K562 (cell line): ENCODE results near the gene ZDHHC14. TPM values are rescaled to one million over a fixed set of nuclear protein-coding genes. Genes with fewer than 3 reads are reported as not detected.

Source experiments
- ATAC-seq: fragments of 200-7000 bp; cut with Tn5 transposase; 3 replicates; pipeline ENCODE4 v1.9.1; 2020; ENCODE audit warnings: moderate library complexity
- BruUV-seq: library from RNA; stranded (reverse); fragments of 400-500 nt; replicated peaks from 2 replicates; lab custom pipeline; 2021; lab: Mats Ljungman, UMichigan
- CTCF ChIA-PET: fragments of 300-600 bp; formaldehyde crosslinking; extraction: SDS; loops from one replicate; lab custom pipeline; 2021; ENCODE audit warnings: low intra/inter-chr PET ratio; lab: Yijun Ruan, JAX
- POLR2A ChIA-PET: fragments of 300-600, 350-650 bp; sonication (Branson Sonifier 250); formaldehyde crosslinking; extraction: SDS; loops from one replicate; lab custom pipeline; 2021; ENCODE audit warnings: antibody characterized with exemption, inconsistent platforms; lab: Yijun Ruan, JAX
- DNase-seq, 4 experiments: peaks; one replicate each; pipeline versions ENCODE4 v3.0.0 to v3.0.0-alpha.2; 2011 to 2018; ENCODE audit warnings: low spot score in 3 of 4, mixed read lengths in 3 of 4; ENCODE audit errors: extremely low read depth in 1 of 4
- FAIRE-seq: peaks from 2 replicates; lab custom pipeline; 2011; peaks lifted over from hg19 to GRCh38; lab: Jason Lieb, UNC
- H2AFZ ChIP-seq: 2 replicates; pipeline ENCODE4 v1.6.0; 2011; ENCODE audit warnings: low read depth, low read length, control low read depth, inconsistent platforms
- H3K27ac ChIP-seq: fragments of 200-600 bp; 3 replicates; pipeline ENCODE4 v1.8.0; 2011; ENCODE audit warnings: low read depth, mild to moderate bottlenecking, control low read depth, inconsistent platforms, low read length, moderate library complexity, mixed read lengths; ENCODE audit errors: extremely low read depth
- H3K27me3 ChIP-seq, 2 experiments: fragments of 300-600 bp in 1 of 2; 2 replicates in 1 of 2; 3 replicates in 1 of 2; pipeline versions ENCODE4 v1.6.0 to v1.8.0; 2011; ENCODE audit warnings: inconsistent platforms in 2 of 2, low read length in 2 of 2, mild to moderate bottlenecking in 1 of 2, mixed read lengths in 1 of 2, moderate library complexity in 1 of 2; ENCODE audit not compliant: control insufficient read depth in 2 of 2, insufficient read depth in 2 of 2
- H3K36me3 ChIP-seq: fragments of 300-600 bp; 3 replicates; pipeline ENCODE4 v1.8.0; 2011; ENCODE audit warnings: mild to moderate bottlenecking, low read length, inconsistent platforms; ENCODE audit not compliant: control insufficient read depth, insufficient read depth
- H3K4me1 ChIP-seq, 2 experiments: fragments of 200-600 bp in 1 of 2; replicated peaks in 1 of 2; 2 replicates in 1 of 2; 3 replicates in 1 of 2; pipeline versions ENCODE4 v1.5.1 to v1.8.0; 2011; ENCODE audit warnings: inconsistent platforms in 2 of 2, low read length in 2 of 2, mild to moderate bottlenecking in 1 of 2, mixed read lengths in 1 of 2, moderate library complexity in 1 of 2; ENCODE audit not compliant: control insufficient read depth in 2 of 2, insufficient read depth in 2 of 2
- H3K4me2 ChIP-seq: 2 replicates; pipeline ENCODE4 v1.6.1; 2011; ENCODE audit warnings: low read length, control low read depth, inconsistent platforms, mixed read lengths; ENCODE audit not compliant: insufficient read depth
- H3K4me3 ChIP-seq: fragments of 200-600 bp; sonication (generic), shearing (Covaris generic); 2 replicates; pipeline ENCODE4 v1.5.1; 2016; ENCODE audit warnings: control low read depth, inconsistent platforms
- H3K79me2 ChIP-seq: fragments of 200-600 bp; 3 replicates; pipeline ENCODE4 v1.8.0; 2011; ENCODE audit warnings: low read length, inconsistent platforms; ENCODE audit not compliant: control insufficient read depth, insufficient read depth
- H3K9ac ChIP-seq, 2 experiments: 2 replicates each; pipeline versions ENCODE4 v1.6.0 to v1.6.1; 2011; ENCODE audit warnings: low read depth in 2 of 2, low read length in 2 of 2, control low read depth in 1 of 2, inconsistent platforms in 1 of 2, mild to moderate bottlenecking in 1 of 2, mixed read lengths in 1 of 2; ENCODE audit not compliant: insufficient read depth in 1 of 2
- H3K9me1 ChIP-seq: one replicate; pipeline ENCODE4 v1.6.0; 2011; ENCODE audit warnings: inconsistent platforms, mild to moderate bottlenecking, low read length, moderate library complexity; ENCODE audit not compliant: control insufficient read depth, insufficient read depth
- H3K9me3 ChIP-seq: replicated peaks from 2 replicates; pipeline ENCODE4 v1.5.1; 2011; ENCODE audit warnings: low read depth, low read length, inconsistent platforms; ENCODE audit not compliant: control insufficient read depth, insufficient read depth
- H4K20me1 ChIP-seq: replicated peaks from 2 replicates; pipeline ENCODE4 v1.6.1; 2011; ENCODE audit warnings: low read length, inconsistent platforms, mixed read lengths; ENCODE audit not compliant: control insufficient read depth, insufficient read depth
- FOXK2 ChIP-seq, 2 experiments: fragments of 450-650 bp; IDR thresholded peaks in 1 of 2; conservative IDR thresholded peaks in 1 of 2; 2 replicates each; pipeline ENCODE4 v1.6.1; 2016; ENCODE audit warnings: low read depth in 2 of 2, mild to moderate bottlenecking in 1 of 2
- FOXP1 ChIP-seq: sonication (generic); formaldehyde crosslinking; IDR thresholded peaks from 2 replicates; pipeline ENCODE4 v1.8.0; 2022; ENCODE audit warnings: mild to moderate bottlenecking, missing genetic modification reagents
- HDAC8 ChIP-seq: fragments of 450-650 bp; IDR thresholded peaks from 2 replicates; pipeline ENCODE4 v1.6.1; 2016; ENCODE audit warnings: mild to moderate bottlenecking, missing genetic modification characterization, moderate library complexity, missing compliant biosample characterization
- ILF3 ChIP-seq: fragments of 450-650 bp; IDR thresholded peaks from 2 replicates; pipeline ENCODE4 v1.6.1; 2018; ENCODE audit warnings: antibody characterized with exemption, mild to moderate bottlenecking, moderate library complexity, borderline replicate concordance
- PREB ChIP-seq: sonication (generic); formaldehyde crosslinking; IDR thresholded peaks from 2 replicates; pipeline ENCODE4 v1.8.1; 2023; ENCODE audit warnings: mild to moderate bottlenecking, missing genetic modification reagents
- ZBTB17 ChIP-seq: fragments of 450-650 bp; formaldehyde crosslinking; IDR thresholded peaks from 2 replicates; pipeline ENCODE4 v1.4.0; 2020; ENCODE audit warnings: mild to moderate bottlenecking
- ZNF668 ChIP-seq: fragments of 250-450 bp; sonication (Bioruptor Pico); IDR thresholded peaks from 2 replicates; pipeline ENCODE4 v1.8.0; 2022; ENCODE audit warnings: mild to moderate bottlenecking, inconsistent platforms
- WGBS: fragments of 100-300 bp; shearing (Covaris generic); methylation state at CpG from one replicate; pipeline ENCODE4 v1.1.6; 2016; ENCODE audit warnings: low coverage, mixed read lengths; ENCODE audit not compliant: insufficient coverage; ENCODE audit errors: missing lambda C conversion rate; 5-methylcytosine and 5-hydroxymethylcytosine counted together
- in situ Hi-C: fragments of 300-500 bp; cut with MboI; formaldehyde crosslinking; loops from 4 replicates; pipeline ENCODE4 v1.15.0; 2018; ENCODE audit warnings: inconsistent platforms, mixed read lengths
- intact Hi-C: fragments of 100-400 bp; cut with micrococcal nuclease; formaldehyde crosslinking; loops from 2 replicates; pipeline ENCODE4 v1.14.2; 2022
- polyA plus RNA-seq, 8 experiments: library from polyadenylated mRNA; depleted of rRNA in 4 of 8; stranded (reverse) in 5 of 8; unstranded in 3 of 8; fragments of >200 nt; fragmentation: Nextera tagmentation in 2 of 8; fragmentation: Illumina TruSeq in 1 of 8; extraction: Ambion mirVana in 2 of 8; extraction: Trizol in 1 of 8; gene quantifications; 2 replicates each; pipeline versions ENCODE4 v1.2.1 to v1.2.3, GENCODE V29; 2011 to 2014; ENCODE audit warnings: inconsistent platforms in 1 of 8, missing spikeins in 1 of 8
- total RNA-seq, 7 experiments: library from RNA; depleted of rRNA in 6 of 7; stranded (reverse); fragments of >200 nt in 6 of 7; fragmentation: Illumina TruSeq in 2 of 7; extraction: Trizol in 2 of 7; gene quantifications; 2 replicates each; pipeline versions ENCODE4 v1.2.1 to v1.2.3, GENCODE V29; 2011 to 2021; ENCODE audit warnings: low replicate concordance in 1 of 7
- TF ChIP-seq, protein P1 (sequence below): sonication (generic); IDR thresholded peaks from 2 replicates; pipeline ENCODE4 v1.6.1; 2016

ZDHHC14 gene
- total and polyA plus RNA-seq, 9 of the 15 experiments (the other 6 are each of a cell fraction or from before 2014, with no cell fraction given) = 0.92 to 23.1 (median 13.8) TPM

DNA sequence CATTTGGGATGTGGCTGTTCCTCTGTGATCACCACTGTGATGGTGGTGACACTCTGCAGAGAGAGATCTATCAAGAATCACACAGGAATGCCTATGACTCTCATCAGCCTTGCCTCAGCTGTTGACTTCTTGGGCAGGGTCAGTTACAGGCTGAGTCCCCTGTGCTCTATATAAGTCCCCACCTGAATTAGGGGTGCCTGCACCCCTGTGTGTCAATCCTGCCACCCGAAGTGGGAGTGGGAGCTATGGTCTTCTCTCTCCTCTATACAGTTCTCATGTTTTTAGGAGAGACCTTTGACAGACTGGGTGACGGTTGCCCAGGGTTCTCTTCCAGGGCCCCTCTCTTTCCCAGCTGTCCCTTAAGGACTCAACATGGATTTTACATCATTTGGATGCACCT, 173.8 kb downstream of the ZDHHC14 start:
- intact Hi-C loops (no loop called here), in situ Hi-C loops (no loop called here)
- peaks cover 0 to 7% of the 10 kb centered on the region in 2 experiments; a peak in 1 of 5 replicates for H3K4me1 ChIP-seq
- H3K79me2 ChIP-seq = no peaks in the 10 kb centered on the region
- no peak overlapping the region for H3K4me2 ChIP-seq
- ChIA-PET POLR2A (interaction anchor here (1.0 to 1.5 kb wide), 2 partner anchors 21 kb away, joined by 3 to 5 read pairs; no protein-coding TSS in a partner anchor), CTCF (no interaction called here)
- H3K9me3 ChIP-seq = no peaks in the 10 kb centered on the region
- FAIRE-seq (no peak), ATAC-seq (no peak), DNase-seq (no peak)
- WGBS = 78% methylated on average over 2 of the region's 2 CpGs
- H4K20me1 ChIP-seq = no peaks in the 10 kb centered on the region
- no peak overlapping the region for H3K9ac ChIP-seq
- H2AFZ ChIP-seq = no peak overlapping the region
- no peak overlapping the region for H3K27ac ChIP-seq
- TF ChIP-seq, protein P1, sequence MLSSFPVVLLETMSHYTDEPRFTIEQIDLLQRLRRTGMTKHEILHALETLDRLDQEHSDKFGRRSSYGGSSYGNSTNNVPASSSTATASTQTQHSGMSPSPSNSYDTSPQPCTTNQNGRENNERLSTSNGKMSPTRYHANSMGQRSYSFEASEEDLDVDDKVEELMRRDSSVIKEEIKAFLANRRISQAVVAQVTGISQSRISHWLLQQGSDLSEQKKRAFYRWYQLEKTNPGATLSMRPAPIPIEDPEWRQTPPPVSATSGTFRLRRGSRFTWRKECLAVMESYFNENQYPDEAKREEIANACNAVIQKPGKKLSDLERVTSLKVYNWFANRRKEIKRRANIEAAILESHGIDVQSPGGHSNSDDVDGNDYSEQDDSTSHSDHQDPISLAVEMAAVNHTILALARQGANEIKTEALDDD = no peak
- TF ChIP-seq ZNF668 (CRISPR knock-in tag) = no peak
- no peak for TF ChIP-seq ILF3
- no peak for TF ChIP-seq HDAC8
- no peak for TF ChIP-seq FOXK2 (conservative IDR thresholded peaks at IDR 0.05 in 1 of 2, IDR thresholded peaks at IDR 0.05 in 1 of 2; ENCODE audit: low read depth in 2 of 2)
- TF ChIP-seq PREB (CRISPR knock-in tag) = no peak
- TF ChIP-seq ZBTB17 = no peak
- no peak for TF ChIP-seq FOXP1 (CRISPR knock-in tag)
- TF ChIP-seq, all 486 proteins: peak for 0
- Histone ChIP-seq H3K4me3 (no peak overlapping the region), H3K36me3 (no peaks in the 10 kb centered on the region), H3K27me3 (no peaks in the 10 kb centered on the region), H3K9me1 (no peaks in the 10 kb centered on the region)
- BruUV-seq = no TSS peak
